Hepatocyte (in vitro differentiated cells): Measurements from ENCODE around the gene GRIA1. TPM values are rescaled to one million over a fixed set of nuclear protein-coding genes. Genes with fewer than 3 reads are reported as not detected.

Source experiments
- DNase-seq: peaks from one replicate; pipeline ENCODE4 v3.0.0-alpha.2; 2016; ENCODE audit warnings: low spot score
- H2AFZ ChIP-seq: fragments of 200-600 bp; sonication (generic); 2 replicates; pipeline ENCODE4 v1.6.0; 2016; ENCODE audit warnings: antibody characterized with exemption, mild to moderate bottlenecking
- H3K27ac ChIP-seq: fragments of 200-600 bp; sonication (generic); 2 replicates; pipeline ENCODE4 v1.5.1; 2016; ENCODE audit warnings: mild to moderate bottlenecking
- H3K27me3 ChIP-seq: fragments of 200-600 bp; sonication (generic); 2 replicates; pipeline ENCODE4 v1.6.1; 2016
- H3K36me3 ChIP-seq: fragments of 200-600 bp; sonication (generic); replicated peaks from 2 replicates; pipeline ENCODE4 v1.5.1; 2016; ENCODE audit warnings: low read depth; ENCODE audit not compliant: insufficient read depth
- H3K4me1 ChIP-seq: fragments of 200-600 bp; sonication (generic); 2 replicates; pipeline ENCODE4 v1.5.1; 2016; ENCODE audit warnings: mild to moderate bottlenecking, moderate library complexity; ENCODE audit not compliant: insufficient read depth
- H3K4me2 ChIP-seq: fragments of 200-600 bp; sonication (generic); 2 replicates; pipeline ENCODE4 v1.6.0; 2016
- H3K4me3 ChIP-seq: fragments of 200-600 bp; sonication (generic); 2 replicates; pipeline ENCODE4 v1.5.1; 2016; ENCODE audit warnings: mild to moderate bottlenecking
- H3K79me2 ChIP-seq: fragments of 200-600 bp; sonication (generic); 2 replicates; pipeline ENCODE4 v1.6.0; 2017; ENCODE audit warnings: mild to moderate bottlenecking
- H3K9me2 ChIP-seq: fragments of 200-600 bp; sonication (generic); replicated peaks from 2 replicates; pipeline ENCODE4 v1.6.0; 2017; ENCODE audit warnings: mild to moderate bottlenecking; ENCODE audit not compliant: insufficient read depth
- H3K9me3 ChIP-seq: fragments of 200-600 bp; sonication (generic); 2 replicates; pipeline ENCODE4 v1.5.1; 2016; ENCODE audit warnings: low read depth, mild to moderate bottlenecking
- H4K20me1 ChIP-seq: fragments of 200-600 bp; sonication (generic); 2 replicates; pipeline ENCODE4 v1.6.0; 2016; ENCODE audit warnings: mild to moderate bottlenecking; ENCODE audit not compliant: insufficient read depth, poor library complexity, severe bottlenecking
- EZH2 ChIP-seq: fragments of 200-600 bp; sonication (generic); IDR thresholded peaks from 2 replicates; pipeline ENCODE4 v1.6.1; 2016; ENCODE audit warnings: antibody characterized with exemption, mild to moderate bottlenecking, borderline replicate concordance
- EZH2phosphoT487 ChIP-seq: fragments of 200-600 bp; sonication (generic); IDR thresholded peaks from one replicate; pipeline ENCODE4 v1.6.1; 2018; ENCODE audit warnings: antibody characterized with exemption, mild to moderate bottlenecking, low read depth, moderate library complexity; ENCODE audit not compliant: unreplicated experiment, severe bottlenecking
- WGBS: methylation state at CpG from one replicate; pipeline ENCODE4 v1.1.6; 2016; ENCODE audit warnings: low lambda C conversion rate; ENCODE audit errors: missing lambda C conversion rate; 5-methylcytosine and 5-hydroxymethylcytosine counted together
- polyA plus RNA-seq: library from polyadenylated mRNA; unstranded; fragments of >200 nt; fragmentation: Nextera tagmentation; extraction: Ambion mirVana; gene quantifications from 2 replicates; pipeline ENCODE4 v1.2.1, GENCODE V29; 2016
- total RNA-seq: library from RNA; depleted of rRNA; stranded (reverse); fragments of >200 nt; gene quantifications from 2 replicates; pipeline ENCODE4 v1.2.3, GENCODE V29; 2014
- TF ChIP-seq, protein P1 (sequence below): fragments of 200-600 bp; sonication (generic); IDR thresholded peaks from 2 replicates; pipeline ENCODE4 v1.5.1; 2016; ENCODE audit warnings: antibody characterized with exemption, mild to moderate bottlenecking; ENCODE audit not compliant: poor library complexity

The GRIA1 gene
- total and polyA plus RNA-seq, 2 experiments from 2014 or later: 0.29 to 0.50 TPM

DNA sequence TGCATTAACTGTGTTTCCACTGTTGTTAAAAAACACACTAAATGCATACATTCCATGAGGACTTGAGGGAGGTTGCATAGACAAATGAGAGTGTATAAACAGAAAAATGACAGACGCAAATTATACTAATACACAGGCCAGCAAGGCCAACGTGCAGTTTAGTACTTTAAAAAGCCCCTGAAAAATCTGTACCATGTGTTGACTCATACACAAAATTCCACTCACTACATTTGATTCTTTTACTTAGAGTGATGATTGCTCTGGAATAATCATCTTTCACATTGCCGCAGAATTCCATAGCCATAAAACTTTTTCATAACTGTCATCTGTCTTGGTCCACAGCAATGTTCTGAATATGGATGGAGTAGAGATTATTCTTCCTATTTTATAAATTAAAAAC, 332.6 kb downstream of the GRIA1 start:
- no peaks in the 10 kb centered on the region for H3K27me3 ChIP-seq
- 37% methylated on average over 3 of the region's 3 CpGs for WGBS

DNA sequence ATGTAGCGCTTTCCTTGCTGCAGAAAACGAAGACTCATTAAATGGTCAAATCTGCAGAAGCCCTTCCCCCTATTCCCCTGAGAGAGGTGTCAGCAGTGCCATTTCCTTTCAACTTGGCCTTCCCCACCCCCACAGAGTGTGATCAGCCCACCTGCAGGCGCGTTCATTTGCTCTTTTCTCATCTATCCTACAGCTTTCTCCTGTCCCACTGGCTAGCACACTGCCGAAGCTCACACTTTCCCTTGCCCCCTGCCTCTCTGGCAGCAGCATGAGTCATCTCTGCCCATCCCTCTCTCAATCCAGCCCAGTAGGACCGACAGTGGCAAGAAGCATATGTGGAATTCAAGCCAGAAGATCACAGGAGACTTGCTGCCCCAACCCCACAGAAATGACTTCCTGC, 334.4 kb downstream of the GRIA1 start:
- no peaks in the 10 kb centered on the region for H3K79me2 ChIP-seq
- DNase-seq: no peak
- no peaks in the 10 kb centered on the region for H4K20me1 ChIP-seq
- H3K4me3 ChIP-seq: no peak overlapping the region
- H3K4me1 ChIP-seq: no peaks in the 10 kb centered on the region
- no peaks in the 10 kb centered on the region for H3K9me2 ChIP-seq
- no peak overlapping the region for H3K27ac ChIP-seq
- no peak overlapping the region for H3K4me2 ChIP-seq
- no peaks in the 10 kb centered on the region for H3K27me3 ChIP-seq
- no peak overlapping the region for H2AFZ ChIP-seq
- WGBS: 28% methylated on average over 6 of the region's 6 CpGs
- TF ChIP-seq, protein P1, sequence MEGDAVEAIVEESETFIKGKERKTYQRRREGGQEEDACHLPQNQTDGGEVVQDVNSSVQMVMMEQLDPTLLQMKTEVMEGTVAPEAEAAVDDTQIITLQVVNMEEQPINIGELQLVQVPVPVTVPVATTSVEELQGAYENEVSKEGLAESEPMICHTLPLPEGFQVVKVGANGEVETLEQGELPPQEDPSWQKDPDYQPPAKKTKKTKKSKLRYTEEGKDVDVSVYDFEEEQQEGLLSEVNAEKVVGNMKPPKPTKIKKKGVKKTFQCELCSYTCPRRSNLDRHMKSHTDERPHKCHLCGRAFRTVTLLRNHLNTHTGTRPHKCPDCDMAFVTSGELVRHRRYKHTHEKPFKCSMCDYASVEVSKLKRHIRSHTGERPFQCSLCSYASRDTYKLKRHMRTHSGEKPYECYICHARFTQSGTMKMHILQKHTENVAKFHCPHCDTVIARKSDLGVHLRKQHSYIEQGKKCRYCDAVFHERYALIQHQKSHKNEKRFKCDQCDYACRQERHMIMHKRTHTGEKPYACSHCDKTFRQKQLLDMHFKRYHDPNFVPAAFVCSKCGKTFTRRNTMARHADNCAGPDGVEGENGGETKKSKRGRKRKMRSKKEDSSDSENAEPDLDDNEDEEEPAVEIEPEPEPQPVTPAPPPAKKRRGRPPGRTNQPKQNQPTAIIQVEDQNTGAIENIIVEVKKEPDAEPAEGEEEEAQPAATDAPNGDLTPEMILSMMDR: no peak
- TF ChIP-seq EZH2: no peak
- no peak for TF ChIP-seq EZH2phosphoT487
- H3K36me3 ChIP-seq: no peaks in the 10 kb centered on the region
- H3K9me3 ChIP-seq: no peaks in the 10 kb centered on the region

More for the DNA sequence above, 332.6 kb downstream of the GRIA1 start:
- Histone ChIP-seq H3K4me2 (no peak overlapping the region), H2AFZ (no peak overlapping the region), H3K27ac (no peak overlapping the region), H3K79me2 (no peaks in the 10 kb centered on the region), H3K4me1 (no peaks in the 10 kb centered on the region), H3K9me2 (no peaks in the 10 kb centered on the region), H4K20me1 (no peaks in the 10 kb centered on the region), H3K9me3 (no peaks in the 10 kb centered on the region), H3K4me3 (no peak overlapping the region), H3K36me3 (no peaks in the 10 kb centered on the region)
- no peak for DNase-seq
- no peak for TF ChIP-seq EZH2phosphoT487
- TF ChIP-seq, protein P1: no peak

DNA sequence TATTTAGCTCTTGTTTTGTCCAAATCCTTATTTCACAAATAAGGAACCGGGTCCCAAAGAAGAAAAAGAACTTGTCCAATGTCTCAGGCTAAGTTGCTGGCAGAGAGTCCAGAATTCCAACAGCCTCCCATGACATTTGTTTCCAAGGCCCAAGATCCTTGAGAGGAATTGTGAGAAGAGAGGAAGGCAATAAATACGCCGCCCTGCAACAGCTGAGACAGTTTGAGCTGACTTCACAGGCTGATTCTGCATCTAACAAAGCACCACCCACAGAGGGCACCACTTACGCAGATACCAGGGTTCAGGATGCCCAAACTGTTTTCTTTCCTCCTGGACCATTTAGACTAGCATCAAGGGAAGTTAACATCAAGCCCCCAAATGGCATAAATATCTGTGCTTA, 336.9 kb downstream of the GRIA1 start:
- Histone ChIP-seq H2AFZ (no peak overlapping the region), H3K27me3 (no peaks in the 10 kb centered on the region), H3K36me3 (no peaks in the 10 kb centered on the region), H3K4me2 (no peak overlapping the region), H3K9me3 (no peaks in the 10 kb centered on the region), H3K9me2 (no peaks in the 10 kb centered on the region), H3K4me1 (no peaks in the 10 kb centered on the region), H3K4me3 (no peak overlapping the region), H4K20me1 (no peaks in the 10 kb centered on the region), H3K79me2 (no peaks in the 10 kb centered on the region), H3K27ac (no peak overlapping the region)
- 86% methylated on average over 4 of the region's 4 CpGs for WGBS
- no peak for TF ChIP-seq EZH2phosphoT487
- no peak for DNase-seq

DNA sequence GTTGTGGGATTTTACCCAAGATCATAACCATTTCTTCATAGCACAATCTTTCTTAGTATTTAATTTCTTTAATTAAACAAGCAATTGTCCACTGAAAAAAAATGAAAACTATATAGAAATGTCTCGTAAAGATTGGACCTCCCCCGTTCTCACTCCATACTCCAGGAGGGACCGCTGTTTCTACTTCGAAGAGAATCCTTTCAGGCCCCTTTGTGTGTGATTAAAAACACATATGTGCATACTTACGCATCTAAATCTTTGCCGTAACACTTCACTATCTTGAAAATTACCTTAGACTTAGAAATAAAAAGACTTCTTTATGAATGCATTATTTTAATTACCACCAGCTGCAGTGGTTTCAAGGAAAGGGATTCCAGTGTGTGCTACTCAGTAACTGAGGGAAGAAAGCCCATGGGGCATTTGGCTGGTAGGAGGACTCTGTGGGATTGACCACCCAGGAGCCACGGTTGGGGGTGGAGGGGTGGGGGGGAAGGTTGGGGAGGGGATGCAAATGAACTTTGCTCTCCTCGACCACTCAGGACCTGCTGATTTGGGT, 339.1 kb downstream of the GRIA1 start:
- H3K4me2 ChIP-seq: no peak overlapping the region
- 55% methylated on average over 8 of the region's 8 CpGs for WGBS
- no peaks in the 10 kb centered on the region for H3K36me3 ChIP-seq
- H3K4me1 ChIP-seq: no peaks in the 10 kb centered on the region
- no peaks in the 10 kb centered on the region for H3K79me2 ChIP-seq
- H3K9me2 ChIP-seq: no peaks in the 10 kb centered on the region
- no peaks in the 10 kb centered on the region for H3K9me3 ChIP-seq
- H3K27me3 ChIP-seq: no peaks in the 10 kb centered on the region
- H3K27ac ChIP-seq: no peak overlapping the region
- no peak overlapping the region for H3K4me3 ChIP-seq
- no peaks in the 10 kb centered on the region for H4K20me1 ChIP-seq
- DNase-seq: no peak
- H2AFZ ChIP-seq: no peak overlapping the region
- TF ChIP-seq, protein P1: no peak
- TF ChIP-seq EZH2phosphoT487 (no peak), EZH2 (no peak)
